Measurements from ENCODE around the gene OR14K1. TPM values are rescaled to one million over a fixed set of nuclear protein-coding genes. Genes with fewer than 3 reads are reported as not detected.

The OR14K1 gene
- total and polyA plus RNA-seq, 2 experiments from 2014 or later = 0.31 TPM; not detected in 1

DNA sequence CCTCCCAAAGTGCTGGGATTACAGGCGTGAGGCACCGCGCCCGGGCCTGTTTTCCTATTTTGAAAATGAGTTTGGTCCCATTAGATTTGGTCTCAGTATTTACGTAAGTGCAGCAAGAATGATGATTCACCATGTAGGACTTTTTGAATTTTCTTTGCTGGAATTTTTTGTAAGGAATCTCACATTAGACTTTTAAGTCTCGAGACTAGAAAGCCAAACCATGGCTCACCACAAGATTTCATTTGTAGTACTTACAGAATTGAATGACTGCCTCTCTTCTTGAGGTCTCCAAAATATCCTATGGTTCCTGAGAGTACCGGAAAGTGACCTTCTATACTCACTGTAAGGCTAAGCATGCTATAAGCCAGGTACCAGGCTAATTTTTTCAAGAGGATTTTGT lies 9.2 kb downstream of the OR14K1 start (continued):
- TF ChIP-seq, protein P1, sequence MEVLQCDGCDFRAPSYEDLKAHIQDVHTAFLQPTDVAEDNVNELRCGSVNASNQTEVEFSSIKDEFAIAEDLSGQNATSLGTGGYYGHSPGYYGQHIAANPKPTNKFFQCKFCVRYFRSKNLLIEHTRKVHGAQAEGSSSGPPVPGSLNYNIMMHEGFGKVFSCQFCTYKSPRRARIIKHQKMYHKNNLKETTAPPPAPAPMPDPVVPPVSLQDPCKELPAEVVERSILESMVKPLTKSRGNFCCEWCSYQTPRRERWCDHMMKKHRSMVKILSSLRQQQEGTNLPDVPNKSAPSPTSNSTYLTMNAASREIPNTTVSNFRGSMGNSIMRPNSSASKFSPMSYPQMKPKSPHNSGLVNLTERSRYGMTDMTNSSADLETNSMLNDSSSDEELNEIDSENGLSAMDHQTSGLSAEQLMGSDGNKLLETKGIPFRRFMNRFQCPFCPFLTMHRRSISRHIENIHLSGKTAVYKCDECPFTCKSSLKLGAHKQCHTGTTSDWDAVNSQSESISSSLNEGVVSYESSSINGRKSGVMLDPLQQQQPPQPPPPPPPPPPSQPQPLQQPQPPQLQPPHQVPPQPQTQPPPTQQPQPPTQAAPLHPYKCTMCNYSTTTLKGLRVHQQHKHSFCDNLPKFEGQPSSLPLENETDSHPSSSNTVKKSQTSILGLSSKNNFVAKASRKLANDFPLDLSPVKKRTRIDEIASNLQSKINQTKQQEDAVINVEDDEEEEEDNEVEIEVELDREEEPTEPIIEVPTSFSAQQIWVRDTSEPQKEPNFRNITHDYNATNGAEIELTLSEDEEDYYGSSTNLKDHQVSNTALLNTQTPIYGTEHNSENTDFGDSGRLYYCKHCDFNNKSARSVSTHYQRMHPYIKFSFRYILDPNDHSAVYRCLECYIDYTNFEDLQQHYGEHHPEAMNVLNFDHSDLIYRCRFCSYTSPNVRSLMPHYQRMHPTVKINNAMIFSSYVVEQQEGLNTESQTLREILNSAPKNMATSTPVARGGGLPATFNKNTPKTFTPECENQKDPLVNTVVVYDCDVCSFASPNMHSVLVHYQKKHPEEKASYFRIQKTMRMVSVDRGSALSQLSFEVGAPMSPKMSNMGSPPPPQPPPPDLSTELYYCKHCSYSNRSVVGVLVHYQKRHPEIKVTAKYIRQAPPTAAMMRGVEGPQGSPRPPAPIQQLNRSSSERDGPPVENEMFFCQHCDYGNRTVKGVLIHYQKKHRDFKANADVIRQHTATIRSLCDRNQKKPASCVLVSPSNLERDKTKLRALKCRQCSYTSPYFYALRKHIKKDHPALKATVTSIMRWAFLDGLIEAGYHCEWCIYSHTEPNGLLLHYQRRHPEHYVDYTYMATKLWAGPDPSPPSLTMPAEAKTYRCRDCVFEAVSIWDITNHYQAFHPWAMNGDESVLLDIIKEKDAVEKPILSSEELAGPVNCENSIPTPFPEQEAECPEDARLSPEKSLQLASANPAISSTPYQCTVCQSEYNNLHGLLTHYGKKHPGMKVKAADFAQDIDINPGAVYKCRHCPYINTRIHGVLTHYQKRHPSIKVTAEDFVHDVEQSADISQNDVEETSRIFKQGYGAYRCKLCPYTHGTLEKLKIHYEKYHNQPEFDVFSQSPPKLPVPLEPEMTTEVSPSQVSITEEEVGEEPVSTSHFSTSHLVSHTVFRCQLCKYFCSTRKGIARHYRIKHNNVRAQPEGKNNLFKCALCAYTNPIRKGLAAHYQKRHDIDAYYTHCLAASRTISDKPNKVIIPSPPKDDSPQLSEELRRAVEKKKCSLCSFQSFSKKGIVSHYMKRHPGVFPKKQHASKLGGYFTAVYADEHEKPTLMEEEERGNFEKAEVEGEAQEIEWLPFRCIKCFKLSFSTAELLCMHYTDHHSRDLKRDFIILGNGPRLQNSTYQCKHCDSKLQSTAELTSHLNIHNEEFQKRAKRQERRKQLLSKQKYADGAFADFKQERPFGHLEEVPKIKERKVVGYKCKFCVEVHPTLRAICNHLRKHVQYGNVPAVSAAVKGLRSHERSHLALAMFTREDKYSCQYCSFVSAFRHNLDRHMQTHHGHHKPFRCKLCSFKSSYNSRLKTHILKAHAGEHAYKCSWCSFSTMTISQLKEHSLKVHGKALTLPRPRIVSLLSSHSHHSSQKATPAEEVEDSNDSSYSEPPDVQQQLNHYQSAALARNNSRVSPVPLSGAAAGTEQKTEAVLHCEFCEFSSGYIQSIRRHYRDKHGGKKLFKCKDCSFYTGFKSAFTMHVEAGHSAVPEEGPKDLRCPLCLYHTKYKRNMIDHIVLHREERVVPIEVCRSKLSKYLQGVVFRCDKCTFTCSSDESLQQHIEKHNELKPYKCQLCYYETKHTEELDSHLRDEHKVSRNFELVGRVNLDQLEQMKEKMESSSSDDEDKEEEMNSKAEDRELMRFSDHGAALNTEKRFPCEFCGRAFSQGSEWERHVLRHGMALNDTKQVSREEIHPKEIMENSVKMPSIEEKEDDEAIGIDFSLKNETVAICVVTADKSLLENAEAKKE (CRISPR knock-in tag; IDR thresholded peaks at IDR 0.05) = no peak
- no peak for TF ChIP-seq POLR2AphosphoS5 (IDR thresholded peaks at IDR 0.05; ENCODE audit: low read depth)
- TF ChIP-seq, protein P2, sequence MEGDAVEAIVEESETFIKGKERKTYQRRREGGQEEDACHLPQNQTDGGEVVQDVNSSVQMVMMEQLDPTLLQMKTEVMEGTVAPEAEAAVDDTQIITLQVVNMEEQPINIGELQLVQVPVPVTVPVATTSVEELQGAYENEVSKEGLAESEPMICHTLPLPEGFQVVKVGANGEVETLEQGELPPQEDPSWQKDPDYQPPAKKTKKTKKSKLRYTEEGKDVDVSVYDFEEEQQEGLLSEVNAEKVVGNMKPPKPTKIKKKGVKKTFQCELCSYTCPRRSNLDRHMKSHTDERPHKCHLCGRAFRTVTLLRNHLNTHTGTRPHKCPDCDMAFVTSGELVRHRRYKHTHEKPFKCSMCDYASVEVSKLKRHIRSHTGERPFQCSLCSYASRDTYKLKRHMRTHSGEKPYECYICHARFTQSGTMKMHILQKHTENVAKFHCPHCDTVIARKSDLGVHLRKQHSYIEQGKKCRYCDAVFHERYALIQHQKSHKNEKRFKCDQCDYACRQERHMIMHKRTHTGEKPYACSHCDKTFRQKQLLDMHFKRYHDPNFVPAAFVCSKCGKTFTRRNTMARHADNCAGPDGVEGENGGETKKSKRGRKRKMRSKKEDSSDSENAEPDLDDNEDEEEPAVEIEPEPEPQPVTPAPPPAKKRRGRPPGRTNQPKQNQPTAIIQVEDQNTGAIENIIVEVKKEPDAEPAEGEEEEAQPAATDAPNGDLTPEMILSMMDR (conservative IDR thresholded peaks at IDR 0.05; ENCODE audit: low read depth in 2 of 2) = no peak

- Mint-ChIP-seq H3K36me3 (ENCODE audit: low read depth) (no peaks in the 10 kb centered on the region; the same call in 1 of the 3 replicates), H3K4me1 (no peaks in the 10 kb centered on the region), H3K4me3 (no peak within 1 kb of the TSS), H3K9me3 (peaks cover 65% of the 10 kb centered on the region), H3K27me3 (ENCODE audit: insufficient read depth, low read depth, poor library complexity) (no peaks in the 10 kb centered on the region), H3K27ac (no peak within 1 kb of the TSS)
- no peak within 1 kb of the TSS for H3K4me3 ChIP-seq
- no peaks in the 10 kb centered on the region for H4K20me1 ChIP-seq (replicated peaks; ENCODE audit: insufficient read depth)
- H3K36me3 ChIP-seq (ENCODE audit: insufficient read depth) = no peaks in the 10 kb centered on the region
- no peak within 1 kb of the TSS for H3K27ac ChIP-seq (ENCODE audit: low read depth)
- no peak within 1 kb of the TSS for H3K4me2 ChIP-seq
- DNase-seq (ENCODE audit: low spot score) (no peak), ATAC-seq (no peak)
- H3K4me1 ChIP-seq (ENCODE audit: insufficient read depth) = no peaks in the 10 kb centered on the region
- no peaks in the 10 kb centered on the region for H3K27me3 ChIP-seq (ENCODE audit: insufficient read depth)
- no peak for TF ChIP-seq CREB1 (CRISPR knock-in tag; IDR thresholded peaks at IDR 0.05; ENCODE audit: low read depth)
- no peak for TF ChIP-seq ETS1 (IDR thresholded peaks at IDR 0.05)
- TF ChIP-seq ZNF331 (CRISPR knock-in tag; IDR thresholded peaks at IDR 0.05; ENCODE audit: low read depth) = no peak
- TF ChIP-seq, protein P1 (CRISPR knock-in tag; IDR thresholded peaks at IDR 0.05) = no peak
- H3F3A ChIP-seq (replicated peaks; ENCODE audit: low read depth) = no peaks in the 10 kb centered on the region
- H2AFZ ChIP-seq = no peak within 1 kb of the TSS
- peaks cover 8% of the 10 kb centered on the region; the same call in 1 of the 2 replicates for H3K9me2 ChIP-seq (ENCODE audit: insufficient read depth)
- no peaks in the 10 kb centered on the region for H3K79me2 ChIP-seq (replicated peaks; ENCODE audit: insufficient read depth)
These were observed 9.6 kb downstream of the OR14K1 start, which contains the start of gene OR14A2 for GRCh38 chr1:247748041-247748440. Gene OR14A2, minus strand, starts transcription at chr1:247748141.
